Raji (cell line): ENCODE data around the gene WASF2.

Experiments
- POLR2A ChIP-seq: IDR thresholded peaks from 2 replicates; pipeline ENCODE4 v1.6.1; 2011; ENCODE audit warnings: low read depth, low read length, control low read depth; ENCODE audit not compliant: insufficient read depth

WASF2 gene

GRCh38 chr1:27418326-27419185, 71.4 kb downstream of the WASF2 start:
- TF ChIP-seq POLR2A = no peak

GRCh38 chr1:27417713-27418112, 72.3 kb downstream of the WASF2 start:
- no peak for TF ChIP-seq POLR2A

GRCh38 chr1:27416387-27417111, 73.4 kb downstream of the WASF2 start:
- TF ChIP-seq POLR2A = no peak

- no peak for TF ChIP-seq POLR2A
These were observed 75.9 kb downstream of the WASF2 start for GRCh38 chr1:27414091-27414490.

- no peak for TF ChIP-seq POLR2A
These were observed 77.0 kb downstream of the WASF2 start for GRCh38 chr1:27413004-27413403.

- no peak for TF ChIP-seq POLR2A
These were observed 77.5 kb downstream of the WASF2 start for GRCh38 chr1:27412502-27412901.

- no peak for TF ChIP-seq POLR2A
These were observed 79.3 kb downstream of the WASF2 start for GRCh38 chr1:27410709-27411108.

- no peak for TF ChIP-seq POLR2A
These were observed 80.3 kb downstream of the WASF2 start for GRCh38 chr1:27409669-27410068.

GRCh38 chr1:27408151-27408550, 81.8 kb downstream of the WASF2 start:
- TF ChIP-seq POLR2A = no peak

- TF ChIP-seq POLR2A = no peak
These were observed 83.6 kb downstream of the WASF2 start for GRCh38 chr1:27406362-27406680.

- no peak for TF ChIP-seq POLR2A
These were observed 84.9 kb downstream of the WASF2 start for GRCh38 chr1:27405074-27405473.

- no peak for TF ChIP-seq POLR2A
These were observed 86.0 kb downstream of the WASF2 start for GRCh38 chr1:27403931-27404330.

- TF ChIP-seq POLR2A = no peak
These were observed 86.8 kb downstream of the WASF2 start for GRCh38 chr1:27403065-27403726.

- TF ChIP-seq POLR2A = no peak
These were observed 87.6 kb downstream of the WASF2 start for GRCh38 chr1:27402349-27402754.

GRCh38 chr1:27400963-27401341, 89.0 kb downstream of the WASF2 start:
- no peak for TF ChIP-seq POLR2A
